HG03439 (cell line): ENCODE data around the gene DUOX1.
"Not testable (repeated sequence)": the region's sequence is repeated elsewhere in the genome, so short reads cannot be mapped to it uniquely, and the experiment has no call there.

Experiments used
- ATAC-seq: cut with Tn5 transposase; IDR thresholded peaks from one replicate; pipeline ENCODE4 v1.9.1; 2021; ENCODE audit warnings: mild to moderate bottlenecking, moderate library complexity; ENCODE audit not compliant: unreplicated experiment

DUOX1 gene

DNA sequence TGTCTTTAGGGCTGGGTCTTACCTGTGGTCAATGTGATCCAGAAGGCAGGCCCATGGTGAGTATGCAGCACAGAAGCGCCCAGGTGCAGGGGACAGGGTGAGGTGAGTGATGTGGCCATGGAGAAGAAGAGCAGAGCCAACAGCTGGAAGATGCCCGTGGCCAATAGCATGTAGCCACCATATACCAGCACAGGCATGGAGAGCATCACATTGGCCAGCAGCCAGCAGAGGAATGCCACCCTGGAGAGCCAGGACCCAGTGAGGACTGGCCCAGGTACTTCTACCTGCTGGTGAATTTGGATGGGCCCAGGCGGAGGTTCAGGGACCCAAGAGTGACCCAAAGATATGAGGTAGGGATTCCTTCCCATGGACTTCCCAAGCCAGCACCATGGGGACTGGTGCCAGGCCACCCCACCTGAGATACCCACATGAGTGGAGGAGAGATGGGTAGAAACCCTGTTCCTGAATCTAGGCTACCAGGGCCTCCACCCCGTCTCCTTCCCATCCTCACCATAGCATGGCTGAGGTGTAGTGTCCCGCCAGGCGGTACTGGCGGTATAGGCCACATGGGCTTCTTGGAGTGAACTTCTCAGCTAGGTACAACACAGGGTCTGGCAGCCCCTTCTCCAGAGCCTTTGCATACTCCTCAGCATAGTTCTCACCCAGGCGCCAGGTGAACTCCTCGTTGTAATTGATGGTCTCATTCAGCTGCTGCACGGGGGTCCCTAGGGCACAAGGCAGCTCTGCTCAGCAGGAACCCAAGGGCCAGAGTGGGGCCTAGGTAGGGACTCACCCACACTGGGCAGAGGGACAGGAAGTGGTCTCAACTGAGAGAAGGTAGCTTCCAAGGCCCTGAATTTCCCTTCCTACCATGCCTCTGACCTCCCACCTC, 9.5 kb upstream of the DUOX1 start:
- ATAC-seq: no peak

DNA sequence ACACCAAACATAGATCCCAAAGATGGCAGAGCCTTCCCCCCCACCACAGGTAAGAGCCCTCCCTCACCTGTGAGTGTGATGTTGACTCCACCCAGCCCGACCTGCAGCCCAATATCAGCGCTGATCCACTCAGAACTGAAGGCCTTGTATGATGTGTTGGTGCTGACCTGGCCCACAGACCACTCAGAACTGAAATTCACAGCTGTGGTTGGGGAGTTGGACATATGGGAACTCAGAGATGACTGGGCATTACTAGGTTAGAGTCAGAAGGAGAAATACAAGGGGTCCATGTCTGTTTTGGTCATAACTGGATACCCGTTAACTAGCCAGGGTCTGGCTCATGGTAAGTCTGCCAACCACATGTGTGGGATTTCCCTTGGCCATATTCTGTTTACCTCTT, 8.8 kb upstream of the DUOX1 start:
- ATAC-seq: no peak

DNA sequence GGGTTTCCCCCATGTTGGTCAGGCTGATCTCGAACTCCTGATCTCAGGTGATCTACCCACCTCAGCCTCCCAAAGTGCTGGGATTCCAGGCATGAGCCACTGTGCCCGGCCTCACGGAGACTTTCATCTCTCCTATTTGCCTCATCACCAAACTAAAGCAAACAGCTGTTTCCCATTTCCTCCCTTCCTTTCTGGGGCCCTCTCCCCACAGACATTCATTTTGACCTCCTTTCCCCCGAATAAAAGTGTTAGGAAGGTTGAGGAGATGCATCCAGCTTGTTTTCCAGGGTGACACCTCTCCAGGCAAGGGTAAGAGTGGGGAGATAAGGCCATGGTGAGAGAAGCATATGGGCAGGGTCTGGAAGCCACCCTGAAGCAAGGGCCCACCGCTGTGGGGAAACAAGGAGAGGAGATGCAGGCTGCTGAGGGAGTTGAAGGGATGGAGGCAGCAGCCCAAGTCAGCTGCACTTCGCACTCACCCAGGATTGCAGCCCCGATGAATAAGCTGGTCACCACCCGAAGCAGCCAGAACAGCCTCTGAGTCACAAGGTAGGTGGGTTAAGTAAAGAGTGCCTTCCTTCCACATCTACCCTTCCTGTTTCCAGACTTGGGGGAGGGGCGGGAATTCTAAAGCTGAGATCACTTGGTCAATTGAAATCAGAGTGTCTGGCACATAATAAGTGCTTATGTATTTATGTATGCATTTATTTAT, 7.9 kb upstream of the DUOX1 start:
- ATAC-seq: no peak

DNA sequence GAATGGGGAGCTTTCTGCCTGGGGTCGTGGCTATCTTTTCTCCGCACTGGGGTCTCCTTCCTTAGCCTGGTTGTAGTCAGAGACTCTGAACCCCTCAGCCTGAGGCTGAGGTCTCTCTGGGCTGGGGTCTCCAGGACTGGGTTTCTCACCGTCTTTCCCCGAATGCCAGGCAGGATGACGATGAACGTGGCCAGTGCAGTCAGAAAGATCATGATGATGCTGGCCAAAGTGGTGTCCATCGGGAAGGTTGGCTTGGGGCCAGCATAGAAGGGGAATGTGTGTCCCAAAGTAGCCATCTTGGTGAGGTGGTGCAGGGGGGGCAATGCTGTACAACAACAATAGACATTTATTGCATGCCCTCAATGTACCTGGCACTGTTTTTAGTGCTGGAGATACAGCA, 7.1 kb upstream of the DUOX1 start:
- no peak for ATAC-seq

DNA sequence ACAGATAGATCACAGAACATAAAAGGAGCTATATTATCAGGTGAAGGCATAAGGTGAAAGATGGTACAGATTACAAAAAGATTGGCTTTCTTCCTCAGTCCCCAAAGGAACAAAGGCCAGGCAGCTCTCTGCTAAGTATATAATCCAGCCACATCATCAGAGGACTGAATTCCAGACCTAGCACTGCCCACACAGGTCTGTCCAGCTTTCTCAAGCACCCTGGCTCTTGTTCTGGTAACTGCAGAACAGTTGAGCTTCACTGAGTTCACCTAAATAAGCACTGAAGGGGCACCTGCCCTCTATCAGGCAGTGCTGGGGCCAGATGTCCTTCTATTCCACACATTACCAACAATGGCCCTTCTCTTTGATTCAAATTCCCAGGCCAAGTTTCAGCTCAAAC, 6.4 kb upstream of the DUOX1 start:
- no peak for ATAC-seq

DNA sequence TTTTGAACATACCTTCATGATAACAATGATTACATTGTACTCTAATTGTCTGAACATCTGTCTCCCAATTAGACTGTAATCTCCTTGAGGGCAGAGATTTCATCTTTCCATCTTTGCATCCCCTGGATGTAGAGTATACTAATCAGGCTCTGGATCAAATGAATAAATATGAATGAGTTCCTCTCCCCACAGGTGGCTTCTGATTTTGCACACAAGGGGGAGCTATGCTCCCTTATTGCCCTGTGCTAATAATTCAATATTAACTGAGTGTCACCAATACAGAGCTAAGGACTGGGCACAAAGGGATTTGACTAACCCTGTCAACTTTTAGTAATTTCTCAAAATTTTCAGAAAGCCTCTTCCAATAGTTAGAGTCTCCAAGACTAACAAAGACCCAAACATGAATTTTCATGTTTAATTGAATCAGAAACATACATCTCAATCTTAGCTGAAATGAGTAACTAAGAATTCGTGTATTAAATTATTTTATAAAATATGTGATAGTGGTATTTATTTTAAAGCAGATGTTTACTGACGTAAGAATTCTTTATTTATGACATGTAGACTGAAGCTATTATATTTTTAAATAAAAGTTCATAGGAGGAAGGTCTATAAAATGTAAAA, 3.1 kb upstream of the DUOX1 start:
- ATAC-seq: no peak

DNA sequence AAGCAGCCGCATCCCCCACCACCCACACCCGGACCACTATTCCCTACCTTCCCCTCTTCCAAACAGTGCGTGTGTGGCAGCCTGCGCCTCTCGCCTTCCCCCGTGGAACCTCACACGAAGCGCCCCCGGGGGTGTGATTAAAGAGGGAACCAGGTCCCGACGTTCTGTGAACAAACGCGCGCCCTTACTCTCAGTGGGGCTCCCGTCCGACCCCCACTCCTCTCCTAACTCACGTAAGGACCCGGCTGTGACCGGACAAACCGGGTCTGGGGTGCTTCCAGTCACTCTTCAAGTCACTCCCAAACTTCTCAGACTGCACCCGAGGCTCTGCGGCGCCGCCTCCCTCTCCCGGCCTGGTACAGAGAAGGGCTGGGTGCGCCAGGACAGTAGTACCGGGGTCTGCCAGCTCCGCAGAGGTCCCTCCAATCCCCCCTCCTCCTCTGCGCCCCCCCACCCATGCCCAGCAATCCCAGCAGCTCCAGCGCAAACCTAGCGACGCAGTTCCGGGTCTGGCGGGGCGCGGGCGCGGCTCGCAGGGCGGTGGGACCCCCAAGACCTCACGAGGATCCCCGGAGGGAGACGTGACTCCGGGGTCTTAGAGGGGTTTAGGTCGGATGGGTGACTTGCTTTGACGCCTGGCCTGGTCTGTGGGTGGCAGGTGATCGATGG, 689 bp upstream of the DUOX1 start:
- ATAC-seq: no peak

DNA sequence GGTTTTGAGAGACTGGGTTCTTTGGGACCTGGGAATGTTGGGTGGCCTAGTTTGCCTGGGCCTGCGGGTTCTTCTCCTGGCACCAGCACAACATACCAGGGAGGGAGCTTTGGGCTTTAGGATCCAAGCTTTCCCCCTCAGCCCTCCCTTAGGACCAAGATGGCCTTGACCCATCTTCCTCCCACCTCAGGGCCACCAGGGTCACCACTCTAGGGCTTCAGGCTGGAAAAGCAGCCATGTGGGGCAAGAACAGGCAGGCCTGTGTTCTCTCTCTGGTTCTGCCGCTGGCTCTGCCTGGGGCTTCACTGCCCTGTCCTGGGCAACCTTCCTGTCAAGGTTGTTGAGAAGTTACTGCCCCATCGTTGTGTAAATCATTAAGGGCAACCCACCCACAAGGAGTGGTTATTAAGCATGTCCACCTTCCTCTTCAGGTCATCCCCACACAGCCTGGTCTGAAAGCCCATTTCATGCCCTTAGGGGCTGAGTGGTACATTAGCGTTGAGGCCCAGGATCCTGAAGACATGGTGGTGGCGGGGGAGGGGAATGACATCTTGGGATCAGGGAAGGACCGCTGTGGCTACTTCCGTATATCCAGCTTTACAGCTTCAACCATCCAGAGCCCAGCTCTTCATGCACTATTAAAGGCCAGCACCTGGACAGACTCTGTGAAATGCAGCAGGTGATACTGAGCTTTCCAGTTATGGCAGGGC, 652 bp downstream of the DUOX1 start:
- no peak for ATAC-seq

DNA sequence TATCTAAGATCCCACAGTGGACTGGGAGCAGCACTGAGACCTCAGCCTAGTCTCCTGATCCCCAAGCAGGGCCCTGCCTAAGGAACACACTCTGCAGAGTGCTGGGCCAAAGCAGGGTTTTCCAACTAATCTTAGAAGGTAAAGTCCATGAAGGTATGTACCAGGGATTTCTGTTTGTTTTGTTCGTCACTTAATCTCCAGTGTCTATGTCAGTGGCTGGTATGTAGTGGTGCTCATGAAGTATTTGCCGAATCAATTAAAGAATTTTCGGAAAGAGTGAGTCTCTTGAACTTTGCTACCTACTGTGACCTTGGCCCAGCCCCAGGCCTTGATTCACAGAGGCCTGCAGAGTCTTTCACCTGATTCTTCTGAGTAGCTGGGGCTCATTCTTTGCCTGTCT, 1.7 kb downstream of the DUOX1 start:
- no peak for ATAC-seq

DNA sequence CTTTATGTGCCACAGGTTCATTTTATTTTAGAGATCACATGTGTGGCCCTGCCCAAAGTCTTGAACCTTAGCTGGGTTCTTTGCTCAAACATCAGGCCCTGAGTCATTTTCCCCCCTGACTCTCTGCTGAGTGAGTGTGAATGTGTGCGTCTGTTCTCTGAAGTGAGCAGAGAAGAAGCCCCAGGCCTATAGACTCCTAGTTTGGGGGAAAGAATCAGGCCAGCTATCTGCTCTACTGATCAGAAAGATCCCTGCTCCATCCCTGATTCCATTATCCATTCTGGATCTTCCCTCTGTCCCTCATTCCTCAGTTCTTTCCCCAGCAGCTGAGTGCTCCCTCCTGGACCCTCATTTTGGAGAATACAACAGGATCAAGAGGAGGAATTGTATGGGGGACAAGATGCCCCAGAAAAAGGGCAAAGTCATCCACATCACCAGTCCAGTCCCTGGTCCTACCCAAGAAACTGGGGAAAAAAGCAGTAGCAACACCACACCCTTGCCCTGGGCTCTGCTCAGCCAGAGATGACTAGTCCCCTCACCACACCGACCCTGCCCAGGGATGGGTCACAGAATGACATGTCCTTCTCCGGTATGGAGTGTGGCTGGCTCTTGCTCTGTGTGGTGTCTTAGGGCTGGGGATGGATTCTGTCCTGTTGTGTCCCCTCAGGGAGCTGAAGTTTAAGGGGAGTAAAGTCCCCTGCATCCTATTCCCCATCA, 3.2 kb downstream of the DUOX1 start:
- ATAC-seq: no peak

DNA sequence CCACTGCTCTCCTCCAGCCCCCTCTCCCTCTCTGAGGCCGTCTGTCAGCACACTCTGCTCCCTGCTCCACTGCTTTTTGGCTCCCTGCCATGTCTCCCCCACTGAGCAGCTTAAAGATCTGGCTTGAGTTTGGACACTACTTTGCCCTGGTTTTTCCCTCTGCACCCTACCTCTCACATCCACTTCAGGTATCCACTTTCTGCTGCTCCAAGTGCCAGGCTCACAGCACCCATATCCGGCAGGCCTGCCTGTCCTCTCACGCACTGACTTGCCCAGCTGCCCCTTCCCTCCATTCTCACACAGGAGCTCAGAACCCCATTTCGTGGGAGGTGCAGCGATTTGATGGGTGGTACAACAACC, 3.7 kb downstream of the DUOX1 start:
- no peak for ATAC-seq

DNA sequence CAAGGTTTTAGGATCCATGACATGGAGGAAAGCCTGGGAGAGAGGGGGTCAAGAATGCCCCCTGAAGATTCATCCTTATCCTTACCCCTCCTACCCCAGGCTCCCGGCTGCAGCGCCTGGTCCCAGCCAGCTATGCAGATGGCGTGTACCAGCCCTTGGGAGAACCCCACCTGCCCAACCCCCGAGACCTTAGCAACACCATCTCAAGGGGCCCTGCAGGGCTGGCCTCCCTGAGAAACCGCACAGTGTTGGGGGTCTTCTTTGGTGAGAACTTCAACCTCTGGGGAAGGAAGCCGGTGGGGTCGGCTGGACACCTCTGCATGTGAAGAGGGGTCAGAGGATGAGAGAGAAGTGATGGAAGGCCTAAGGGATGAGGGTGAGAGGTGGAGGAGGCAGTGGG, 4.3 kb downstream of the DUOX1 start:
- ATAC-seq: no peak

DNA sequence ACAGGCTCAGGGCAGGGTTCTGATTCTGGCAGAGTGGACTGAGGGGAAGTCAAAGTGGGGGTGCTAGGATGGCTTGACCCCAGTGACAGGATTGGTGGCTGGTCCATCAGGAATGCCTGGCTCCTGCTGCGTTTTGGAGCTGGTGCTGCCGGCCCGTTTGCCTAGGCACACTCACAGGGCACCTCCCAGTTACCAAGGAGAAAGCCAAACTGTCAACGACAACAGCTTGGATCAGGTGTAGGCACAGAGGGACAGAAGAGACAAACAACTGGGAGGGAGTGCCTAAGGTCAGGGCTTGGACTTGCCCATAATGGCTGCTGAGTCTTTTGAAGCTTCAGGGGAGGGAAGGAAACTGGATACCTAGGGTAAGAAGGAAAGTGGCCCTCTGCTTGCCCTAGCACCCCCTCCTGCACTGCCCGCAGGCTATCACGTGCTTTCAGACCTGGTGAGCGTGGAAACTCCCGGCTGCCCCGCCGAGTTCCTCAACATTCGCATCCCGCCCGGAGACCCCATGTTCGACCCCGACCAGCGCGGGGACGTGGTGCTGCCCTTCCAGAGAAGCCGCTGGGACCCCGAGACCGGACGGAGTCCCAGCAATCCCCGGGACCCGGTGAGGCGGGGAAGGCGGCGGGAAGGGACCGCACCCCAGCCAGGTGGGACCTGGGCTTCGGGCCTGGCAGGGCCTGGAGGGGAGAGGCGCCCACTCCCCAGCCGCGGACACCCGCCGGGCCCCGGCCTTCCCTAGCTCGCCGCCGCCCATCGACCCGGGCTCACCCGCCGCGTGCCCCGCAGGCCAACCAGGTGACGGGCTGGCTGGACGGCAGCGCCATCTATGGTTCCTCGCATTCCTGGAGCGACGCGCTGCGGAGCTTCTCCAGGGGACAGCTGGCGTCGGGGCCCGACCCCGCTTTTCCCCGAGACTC, 5.1 kb downstream of the DUOX1 start:
- ATAC-seq: no peak

DNA sequence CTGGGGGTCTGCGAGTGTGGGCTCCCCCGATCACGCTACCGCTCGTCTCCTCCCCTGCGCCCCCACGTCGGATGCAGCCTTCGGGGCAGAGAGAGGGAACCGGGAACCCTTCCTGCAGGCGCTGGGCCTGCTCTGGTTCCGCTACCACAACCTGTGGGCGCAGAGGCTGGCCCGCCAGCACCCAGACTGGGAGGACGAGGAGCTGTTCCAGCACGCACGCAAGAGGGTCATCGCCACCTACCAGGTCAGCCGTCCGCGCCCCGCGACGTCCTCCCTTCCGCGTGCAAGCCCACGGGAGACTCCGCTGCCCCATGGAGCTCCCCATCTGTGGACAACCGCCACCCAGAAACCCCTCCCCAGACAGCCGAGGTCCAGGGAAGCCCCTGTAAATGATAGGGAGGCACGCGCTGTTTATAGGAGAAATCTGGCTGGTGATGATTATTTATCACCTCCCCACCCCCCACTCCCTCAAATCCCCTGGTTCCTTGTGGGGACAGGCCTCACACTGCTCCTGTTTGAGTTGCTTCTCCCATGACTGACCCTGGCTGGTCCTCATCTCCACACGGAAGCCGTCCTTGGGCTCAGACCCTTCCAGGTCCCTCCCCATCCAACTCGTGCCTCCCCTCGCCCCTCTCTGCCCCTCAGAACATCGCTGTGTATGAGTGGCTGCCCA, 6.0 kb downstream of the DUOX1 start:
- not testable (repeated sequence) for ATAC-seq

DNA sequence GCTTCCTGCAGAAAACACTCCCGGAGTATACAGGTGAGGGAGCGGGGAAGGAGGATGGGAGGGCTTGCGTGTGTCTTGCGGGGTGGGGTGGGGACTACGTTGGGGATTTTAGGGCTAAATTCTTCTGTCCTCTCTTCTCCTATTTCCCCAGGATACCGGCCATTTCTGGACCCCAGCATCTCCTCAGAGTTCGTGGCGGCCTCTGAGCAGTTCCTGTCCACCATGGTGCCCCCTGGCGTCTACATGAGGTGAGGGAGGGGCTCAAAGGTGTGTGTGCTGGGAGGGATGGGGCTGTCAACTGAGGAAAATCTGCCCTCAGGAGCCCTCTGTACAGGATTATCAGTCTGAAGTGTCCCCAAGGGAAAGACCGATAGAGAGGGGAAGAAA, 6.6 kb downstream of the DUOX1 start:
- no peak for ATAC-seq

DNA sequence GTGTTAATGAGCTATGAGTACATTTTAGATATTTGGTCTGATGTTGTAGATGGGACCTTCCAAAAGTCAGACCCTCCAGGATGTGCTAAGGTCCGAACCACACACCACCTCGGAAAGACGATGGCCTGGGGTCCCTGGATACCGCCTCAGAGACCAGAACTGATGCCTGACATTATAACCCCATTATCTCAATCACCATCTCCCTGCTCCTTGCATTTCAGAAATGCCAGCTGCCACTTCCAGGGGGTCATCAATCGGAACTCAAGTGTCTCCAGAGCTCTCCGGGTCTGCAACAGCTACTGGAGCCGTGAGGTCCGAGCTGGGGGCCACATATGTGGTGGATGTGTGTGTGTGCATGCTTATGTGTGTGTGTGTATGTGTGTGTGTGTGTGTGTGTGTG, 7.9 kb downstream of the DUOX1 start:
- ATAC-seq: no peak

DNA sequence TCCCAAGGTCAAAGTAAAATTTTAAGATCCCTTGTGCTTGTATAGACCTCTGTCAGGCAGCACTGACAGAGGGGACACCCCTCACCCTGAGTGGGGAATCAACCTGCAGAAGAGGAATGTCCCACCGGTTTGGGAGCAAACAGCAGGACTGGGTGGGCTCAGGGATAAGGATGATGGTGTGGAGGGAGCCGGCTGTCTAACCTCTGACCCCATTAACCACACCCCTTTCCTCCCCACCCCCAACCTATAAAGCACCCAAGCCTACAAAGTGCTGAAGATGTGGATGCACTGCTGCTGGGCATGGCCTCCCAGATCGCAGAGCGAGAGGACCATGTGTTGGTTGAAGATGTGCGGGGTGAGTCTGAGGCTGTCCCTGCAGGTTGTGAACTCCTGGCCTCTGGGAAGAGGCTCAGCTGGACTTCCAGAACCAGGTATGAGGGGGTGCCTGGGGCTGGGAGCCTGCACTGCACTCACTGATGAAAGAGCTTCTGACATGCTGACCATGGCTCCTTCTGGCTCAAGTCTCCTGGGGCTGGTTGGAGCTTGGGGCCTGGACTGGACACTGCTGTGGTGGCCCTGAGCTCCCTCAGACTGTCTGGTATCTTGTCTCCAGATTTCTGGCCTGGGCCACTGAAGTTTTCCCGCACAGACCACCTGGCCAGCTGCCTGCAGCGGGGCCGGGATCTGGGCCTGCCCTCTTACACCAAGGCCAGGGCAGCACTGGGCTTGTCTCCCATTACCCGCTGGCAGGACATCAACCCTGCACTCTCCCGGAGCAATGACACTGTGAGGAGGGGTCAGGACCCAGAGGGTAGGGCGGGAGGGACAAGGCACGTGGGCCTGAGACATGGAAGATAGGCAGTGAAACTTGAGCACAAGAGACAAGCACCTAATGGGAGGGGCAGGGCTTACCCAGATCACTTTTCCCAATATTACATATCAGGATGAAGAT, 9.3 kb downstream of the DUOX1 start:
- ATAC-seq: no peak

DNA sequence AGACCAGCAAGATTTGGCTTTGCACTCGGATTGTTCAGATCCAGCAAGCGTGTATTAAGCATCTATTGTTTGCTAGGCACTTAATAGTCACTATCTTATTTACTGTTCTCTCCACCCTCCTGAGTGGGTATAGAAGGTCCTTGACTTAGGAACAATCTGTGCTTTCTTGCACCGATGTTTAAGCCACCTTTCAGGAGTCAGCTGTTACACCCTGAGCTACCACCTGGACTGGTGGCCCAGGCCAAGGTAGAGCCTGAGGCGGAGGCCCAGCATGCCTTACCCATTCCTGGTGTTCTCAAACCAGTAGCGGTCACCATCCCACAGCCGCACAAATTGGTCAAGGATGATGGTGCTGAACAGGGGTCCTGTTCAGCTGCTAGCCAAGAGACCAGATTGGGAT, 10.0 kb downstream of the DUOX1 start:
- no peak for ATAC-seq
